Measurements from ENCODE around the gene RERE.

The RERE gene

GRCh38 chr1:8563944-8564537 is 253.4 kb downstream of the RERE start:
- no peak for DNase-seq

DNA sequence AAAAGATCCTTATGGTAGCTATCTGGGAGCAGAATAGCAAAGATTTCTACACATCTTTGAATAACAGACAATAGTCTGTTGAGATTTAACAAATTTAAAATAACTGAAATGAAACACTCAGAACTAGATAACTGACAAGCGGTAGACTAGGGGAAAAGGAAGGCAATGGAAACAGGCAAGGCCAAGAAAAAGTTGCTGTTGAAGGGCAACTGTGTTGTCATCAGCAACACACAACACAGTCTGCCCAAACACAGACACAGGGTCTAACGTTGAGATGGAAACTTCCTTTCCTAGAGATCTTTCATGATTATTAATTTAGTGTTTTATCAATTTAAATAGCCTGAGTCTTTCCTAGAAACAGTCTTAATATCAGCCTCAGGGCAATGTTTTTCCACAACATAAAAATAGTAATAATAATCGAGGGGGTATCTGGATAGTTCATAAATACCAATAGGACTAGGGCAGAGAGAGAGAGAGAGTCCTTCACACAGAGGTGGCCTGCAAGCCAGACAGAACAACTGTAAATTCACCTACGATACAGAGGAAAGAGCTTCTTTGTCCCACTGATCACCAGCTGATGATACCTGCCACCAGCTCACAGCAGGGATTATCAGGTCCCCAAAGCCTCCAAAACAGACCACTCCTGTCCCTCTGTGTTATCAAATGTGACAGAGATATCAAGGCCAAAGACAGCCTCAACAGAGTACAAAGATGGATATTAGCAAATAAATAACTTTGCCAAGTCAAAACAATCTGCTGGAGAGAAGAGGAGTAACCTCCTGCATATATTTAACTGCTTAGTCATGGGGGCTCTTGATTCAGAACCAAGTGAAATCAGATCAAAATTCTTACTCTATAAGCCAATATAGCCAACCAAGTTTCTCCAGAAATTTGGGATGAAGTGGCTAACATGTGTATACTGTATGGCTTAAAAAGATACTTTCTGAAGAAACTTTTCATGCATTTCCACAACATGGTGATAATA is 254.3 kb downstream of the RERE start:
- DNase-seq = no peak

DNA sequence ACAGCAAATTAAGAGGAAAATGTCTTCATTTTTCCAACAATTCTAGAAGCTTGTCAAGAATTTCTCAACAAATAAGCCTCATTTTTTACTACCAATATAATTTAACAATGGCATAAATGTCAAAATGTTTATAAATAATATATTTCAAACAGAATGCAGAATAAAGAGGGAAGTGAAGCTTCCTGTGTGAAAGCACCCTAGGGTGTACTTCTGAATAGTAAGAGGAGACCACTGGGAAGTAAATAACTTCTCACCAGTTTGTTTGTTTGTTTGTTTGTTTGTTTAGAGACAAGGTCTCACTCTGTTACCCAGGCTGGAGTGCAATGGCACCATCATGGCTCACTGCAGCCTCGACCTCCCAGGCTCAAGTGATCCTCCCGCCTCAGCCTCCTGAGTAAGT is 255.2 kb downstream of the RERE start:
- DNase-seq = no peak

GRCh38 chr1:8560611-8561544 is 256.6 kb downstream of the RERE start:
- DNase-seq = no peak

DNA sequence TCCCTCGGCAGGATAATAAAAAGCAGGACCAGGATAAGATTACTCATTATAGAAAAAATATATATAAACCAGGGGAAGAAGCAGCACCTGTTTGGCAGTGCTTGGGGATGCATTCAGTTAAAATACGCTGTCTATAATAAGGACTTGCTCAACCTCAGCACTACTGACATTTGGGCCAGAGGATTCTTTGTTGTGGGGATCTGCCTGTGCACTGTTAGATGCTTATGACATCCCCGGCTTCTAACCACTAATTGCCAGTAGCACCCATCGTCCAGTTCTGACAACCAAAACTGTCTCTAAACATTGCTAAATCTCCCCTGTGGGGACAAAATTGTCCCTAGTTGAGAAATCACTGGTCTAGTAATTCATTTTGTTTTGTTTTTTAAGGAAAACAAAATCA is 257.4 kb downstream of the RERE start:
- DNase-seq = no peak

GRCh38 chr1:8555582-8555981 is 261.9 kb downstream of the RERE start:
- no peak for DNase-seq

DNA sequence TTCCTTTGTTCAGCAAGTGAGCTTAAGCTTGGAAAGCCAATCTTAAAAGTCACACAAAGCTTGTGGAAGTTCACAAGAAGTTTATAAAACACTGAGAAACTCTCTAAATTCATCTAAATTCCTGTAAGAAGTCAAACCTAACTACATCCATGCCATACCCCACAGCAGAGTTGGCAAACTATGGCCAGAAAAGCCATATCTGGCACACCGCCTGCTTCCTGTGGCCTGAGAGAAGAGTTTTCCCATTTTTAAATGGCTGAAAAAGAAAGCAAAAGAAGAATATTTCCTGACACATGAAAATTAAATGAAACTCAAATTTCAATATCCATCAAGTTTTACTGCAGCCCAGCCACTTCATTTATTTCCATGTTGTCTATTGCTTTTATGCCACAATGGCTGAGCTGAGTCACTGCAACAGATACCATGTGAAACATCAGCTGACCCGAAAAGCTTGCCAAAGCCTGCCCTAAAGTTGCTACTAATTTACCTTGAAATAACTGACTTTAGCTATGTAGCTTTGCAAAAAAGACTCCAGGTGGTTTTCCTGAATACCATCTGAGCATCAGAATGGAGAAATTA is 262.4 kb downstream of the RERE start:
- DNase-seq = no peak

- no peak for DNase-seq
Observed at GRCh38 chr1:8552820-8553397, 264.5 kb downstream of the RERE start.

- no peak for DNase-seq
Observed at GRCh38 chr1:8551613-8552489, 265.6 kb downstream of the RERE start.

DNA sequence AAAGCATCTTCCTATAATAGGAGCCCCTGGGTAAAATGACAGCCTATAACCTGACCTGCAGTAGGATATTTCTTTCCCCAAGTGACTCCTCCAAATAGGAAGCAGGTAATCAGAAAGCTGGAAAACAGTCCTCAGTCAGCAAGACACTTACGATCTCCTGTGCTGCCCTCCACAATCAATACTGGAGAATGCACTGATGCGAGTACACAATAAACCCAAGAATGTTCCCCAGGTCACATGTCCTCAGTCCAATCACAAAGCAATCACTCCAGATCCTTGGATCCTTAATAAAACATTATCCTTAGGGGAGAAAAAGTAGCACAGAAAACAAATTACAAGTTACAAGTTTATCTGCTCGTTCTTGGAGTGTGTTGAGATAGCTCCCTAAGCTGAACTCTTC is 266.4 kb downstream of the RERE start:
- no peak for DNase-seq

GRCh38 chr1:8547791-8548190 is 269.6 kb downstream of the RERE start:
- no peak for DNase-seq

DNA sequence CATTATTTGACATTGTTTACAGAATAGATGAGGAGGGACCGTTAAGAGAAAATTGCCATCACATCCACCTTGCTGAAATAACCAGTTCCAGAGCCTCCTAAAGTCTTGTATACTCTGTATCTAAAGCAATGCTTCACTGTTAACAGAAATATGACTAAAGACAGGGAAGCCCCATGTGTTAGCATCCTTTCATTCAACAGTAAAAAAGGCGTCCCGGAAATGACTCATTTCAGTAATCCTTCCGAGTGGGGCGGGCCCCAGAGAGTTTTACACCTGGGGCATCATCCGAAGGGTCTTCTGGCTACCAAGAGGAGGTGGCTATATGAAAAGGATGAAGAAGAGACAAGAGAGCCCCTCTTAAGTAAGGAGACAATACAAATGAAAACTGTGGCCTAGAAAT is 272.4 kb downstream of the RERE start:
- no peak for DNase-seq

GRCh38 chr1:8544644-8545043 is 272.8 kb downstream of the RERE start:
- DNase-seq = no peak

GRCh38 chr1:8543965-8544364 is 273.5 kb downstream of the RERE start:
- no peak for DNase-seq

- no peak for DNase-seq
Observed at GRCh38 chr1:8541961-8542521, 275.4 kb downstream of the RERE start.

GRCh38 chr1:8540971-8541370 is 276.5 kb downstream of the RERE start:
- no peak for DNase-seq

DNA sequence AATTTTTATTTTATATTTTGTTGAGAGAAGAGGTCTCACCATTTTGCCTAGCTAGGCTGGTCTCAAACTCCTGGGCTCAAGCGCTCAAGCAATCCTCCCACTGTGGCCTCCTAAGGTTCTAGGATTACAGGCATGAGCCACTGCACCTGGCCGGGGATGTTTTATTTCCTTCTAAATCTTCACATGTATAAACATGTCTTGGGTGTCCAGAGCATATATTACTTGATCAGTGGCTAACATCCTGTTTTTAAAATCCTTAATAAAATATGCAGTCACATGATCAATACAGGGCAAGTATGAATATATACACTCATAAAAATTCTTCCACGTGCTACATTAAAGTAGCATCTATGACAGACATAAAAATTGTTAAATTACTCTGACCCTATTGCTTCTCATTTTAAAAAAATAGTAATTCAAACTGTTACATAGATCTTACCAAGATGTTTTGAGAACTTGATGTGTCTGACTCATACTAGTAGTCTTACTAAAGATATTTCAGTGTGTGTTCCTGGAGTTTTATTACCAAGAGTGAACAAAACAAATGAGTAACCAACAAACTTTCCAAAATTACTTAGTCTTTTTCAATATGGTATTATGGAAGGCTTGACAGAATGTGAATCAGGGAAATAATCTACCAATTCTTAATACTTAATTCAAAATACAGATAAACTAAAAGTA is 277.0 kb downstream of the RERE start:
- DNase-seq = no peak

DNA sequence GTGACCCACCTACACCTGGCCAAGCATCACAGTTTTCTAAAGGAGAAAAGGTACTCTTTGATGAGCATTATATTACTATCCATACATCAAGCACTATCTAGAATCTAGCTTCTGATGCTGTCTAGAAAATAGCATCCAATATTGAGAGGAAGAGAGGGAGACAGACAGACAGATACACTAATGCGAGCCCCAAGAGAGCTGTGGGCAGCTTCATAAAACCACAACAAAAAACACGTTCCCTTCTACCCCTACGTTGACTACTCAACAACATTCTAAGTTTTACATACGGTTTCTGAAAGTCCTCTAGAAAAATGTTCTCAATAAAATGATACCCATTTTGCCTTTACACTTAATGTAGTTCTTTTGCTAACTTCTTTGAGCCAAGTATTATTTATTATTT is 277.8 kb downstream of the RERE start:
- DNase-seq = no peak

GRCh38 chr1:8538502-8538901 is 278.9 kb downstream of the RERE start:
- DNase-seq = no peak

DNA sequence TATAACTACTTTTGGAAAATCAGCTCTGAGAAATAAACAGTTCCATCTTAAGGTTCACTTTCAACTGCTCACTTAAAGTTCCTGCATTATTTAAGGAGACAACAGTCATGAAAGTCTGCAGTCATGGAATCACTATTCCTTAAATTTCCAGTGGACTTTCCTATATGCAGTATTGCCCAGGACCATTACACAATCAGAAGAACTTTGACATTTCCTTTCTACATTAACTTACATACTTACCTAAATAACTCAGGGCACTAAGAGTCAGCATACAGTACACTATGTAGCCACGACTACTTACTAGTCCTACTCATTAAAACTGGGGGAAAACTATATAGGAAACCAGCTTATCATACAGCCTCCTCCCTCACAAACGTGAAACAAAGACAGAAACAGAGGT is 279.4 kb downstream of the RERE start:
- no peak for DNase-seq

GRCh38 chr1:8536515-8536914 is 280.9 kb downstream of the RERE start:
- no peak for DNase-seq

Measured in NCI-H2107 (cell line).